Hindlimb muscle (tissue), 1 donor: Measurements from ENCODE around the gene ZRANB3. TPM values are rescaled to one million over a fixed set of nuclear protein-coding genes. Genes with fewer than 3 reads are reported as not detected.
"Not testable (repeated sequence)": the region's sequence is repeated elsewhere in the genome, so short reads cannot be mapped to it uniquely, and the experiment has no call there.

Source experiments
- DNase-seq: peaks from one replicate; pipeline ENCODE4 v3.0.0-alpha.2; 2013
- polyA plus RNA-seq: library from polyadenylated mRNA; unstranded; fragments of 120-200 nt; gene quantifications from one replicate; pipeline ENCODE4 v1.2.1, GENCODE V29; 2013; ENCODE audit not compliant: insufficient read length

The ZRANB3 gene
- polyA plus RNA-seq, 1 donor = 8.0 TPM

- no peak for DNase-seq
Observed at GRCh38 chr2:135169900-135170753, 360.9 kb downstream of the ZRANB3 start.

GRCh38 chr2:135168204-135168856 is 362.7 kb downstream of the ZRANB3 start:
- no peak for DNase-seq

- no peak for DNase-seq
Observed at GRCh38 chr2:135167273-135167672, 363.7 kb downstream of the ZRANB3 start.

- no peak for DNase-seq
Observed at GRCh38 chr2:135164431-135164830, 366.6 kb downstream of the ZRANB3 start.

- no peak for DNase-seq
Observed at GRCh38 chr2:135163901-135164300, 367.1 kb downstream of the ZRANB3 start.

- DNase-seq = no peak
Observed at GRCh38 chr2:135163306-135163705, 367.7 kb downstream of the ZRANB3 start.

GRCh38 chr2:135162786-135163185 is 368.2 kb downstream of the ZRANB3 start:
- DNase-seq = peak; percentile 12

GRCh38 chr2:135162377-135162776 is 368.6 kb downstream of the ZRANB3 start:
- DNase-seq = no peak

- no peak for DNase-seq
Observed at GRCh38 chr2:135159191-135159590, 371.8 kb downstream of the ZRANB3 start.

GRCh38 chr2:135157856-135158255 is 373.2 kb downstream of the ZRANB3 start:
- no peak for DNase-seq

GRCh38 chr2:135154962-135155361 is 376.1 kb downstream of the ZRANB3 start:
- no peak for DNase-seq

GRCh38 chr2:135152361-135152760 is 378.7 kb downstream of the ZRANB3 start:
- DNase-seq = no peak

- no peak for DNase-seq
Observed at GRCh38 chr2:135151615-135152014, 379.4 kb downstream of the ZRANB3 start.

GRCh38 chr2:135150725-135151124 is 380.3 kb downstream of the ZRANB3 start:
- no peak for DNase-seq

- DNase-seq = no peak
Observed at GRCh38 chr2:135149251-135149650, 381.8 kb downstream of the ZRANB3 start.

- DNase-seq = no peak
Observed at GRCh38 chr2:135144343-135144742, 386.7 kb downstream of the ZRANB3 start.

- no peak for DNase-seq
Observed at GRCh38 chr2:135142323-135142722, 388.7 kb downstream of the ZRANB3 start.

GRCh38 chr2:135140606-135141005 is 390.4 kb downstream of the ZRANB3 start:
- DNase-seq = no peak

- DNase-seq = no peak
Observed at GRCh38 chr2:135132314-135132713, 398.7 kb downstream of the ZRANB3 start.

- DNase-seq = no peak
Observed at GRCh38 chr2:135130751-135131150, 400.3 kb downstream of the ZRANB3 start.

GRCh38 chr2:135125940-135126339 is 405.1 kb downstream of the ZRANB3 start:
- DNase-seq = no peak

GRCh38 chr2:135124924-135125886 is 405.8 kb downstream of the ZRANB3 start:
- no peak for DNase-seq

GRCh38 chr2:135121658-135122039 is 409.4 kb downstream of the ZRANB3 start:
- DNase-seq = not testable (repeated sequence)
